ENCODE data around the gene MUC22. TPM values are rescaled to one million over a fixed set of nuclear protein-coding genes. Genes with fewer than 3 reads are reported as not detected.

MUC22 gene
- total RNA-seq, 1 experiment from 2014 or later = not detected

- BruUV-seq (replicated peaks) = no TSS peak
- Histone ChIP-seq H3K4me1 (ENCODE audit: insufficient read depth, low read length) (peaks cover 31% of the 10 kb centered on the region), H3K4me3 (ENCODE audit: low read length) (no peak overlapping the region), H2AFZ (ENCODE audit: low read length) (no peak overlapping the region), H3K9ac (ENCODE audit: low read length) (no peak overlapping the region), H4K20me1 (ENCODE audit: low read length) (no peaks in the 10 kb centered on the region), H3K9me3 (ENCODE audit: low read length) (no peaks in the 10 kb centered on the region), H3K9me2 (replicated peaks; ENCODE audit: low read length) (no peaks in the 10 kb centered on the region), H3K36me3 (ENCODE audit: low read depth, low read length) (no peaks in the 10 kb centered on the region), H3F3A (ENCODE audit: low read length, unreplicated experiment) (peaks cover 6% of the 10 kb centered on the region), H3K79me2 (ENCODE audit: low read length) (no peaks in the 10 kb centered on the region), H3K27me3 (ENCODE audit: low read length) (no peaks in the 10 kb centered on the region), H3K27ac (ENCODE audit: low read length) (no peak overlapping the region), H3K4me2 (ENCODE audit: low read length) (no peak overlapping the region)
- no peak for DNase-seq
- intact Hi-C loops (cut with micrococcal nuclease) = no loop called here
- POLR2A ChIA-PET (ENCODE audit: unreplicated experiment) = interaction anchor here (0.7 kb wide), 1 partner anchor 131 kb away, joined by 3 read pairs; no protein-coding TSS in a partner anchor
- TF ChIP-seq EZH2 (IDR thresholded peaks at IDR 0.05; ENCODE audit: low read length, unreplicated experiment) (no peak), CTCF (conservative IDR thresholded peaks at IDR 0.05; ENCODE audit: low read depth, low read length) (no peak), EZH2phosphoT487 (IDR thresholded peaks at IDR 0.05; ENCODE audit: borderline replicate concordance, low read length) (no peak)
- CTCF ChIA-PET = no interaction called here
- ATAC-seq = no peak
These were observed 43.6 kb downstream of the MUC22 start for GRCh38 chr6:31053873-31054272.

- Histone ChIP-seq H4K20me1 (ENCODE audit: low read length) (no peaks in the 10 kb centered on the region), H3F3A (ENCODE audit: low read length, unreplicated experiment) (peaks cover 6% of the 10 kb centered on the region), H3K4me3 (ENCODE audit: low read length) (no peak overlapping the region), H3K36me3 (ENCODE audit: low read depth, low read length) (no peaks in the 10 kb centered on the region), H2AFZ (ENCODE audit: low read length) (no peak overlapping the region), H3K4me1 (ENCODE audit: insufficient read depth, low read length) (peaks cover 46% of the 10 kb centered on the region), H3K4me2 (ENCODE audit: low read length) (no peak overlapping the region), H3K27ac (ENCODE audit: low read length) (no peak overlapping the region), H3K27me3 (ENCODE audit: low read length) (no peaks in the 10 kb centered on the region), H3K79me2 (ENCODE audit: low read length) (no peaks in the 10 kb centered on the region), H3K9ac (ENCODE audit: low read length) (no peak overlapping the region), H3K9me2 (replicated peaks; ENCODE audit: low read length) (no peaks in the 10 kb centered on the region), H3K9me3 (ENCODE audit: low read length) (no peaks in the 10 kb centered on the region)
- DNase-seq (no peak), ATAC-seq (no peak)
- intact Hi-C loops (cut with micrococcal nuclease) = no loop called here
- CTCF ChIA-PET = no interaction called here
- no TSS peak for BruUV-seq (replicated peaks)
- POLR2A ChIA-PET (ENCODE audit: unreplicated experiment) = no interaction called here
- no peak for TF ChIP-seq EZH2 (IDR thresholded peaks at IDR 0.05; ENCODE audit: low read length, unreplicated experiment)
- no peak for TF ChIP-seq CTCF (conservative IDR thresholded peaks at IDR 0.05; ENCODE audit: low read depth, low read length)
- no peak for TF ChIP-seq EZH2phosphoT487 (IDR thresholded peaks at IDR 0.05; ENCODE audit: borderline replicate concordance, low read length)
These were observed 45.2 kb downstream of the MUC22 start for GRCh38 chr6:31055441-31055840.

- peak overlapping the region; percentile 70 for H3K4me2 ChIP-seq (ENCODE audit: low read length)
- ChIA-PET CTCF (interaction anchor here (0.5 kb wide), 1 partner anchor 59 kb away, joined by 3 read pairs; no protein-coding TSS in a partner anchor), POLR2A (ENCODE audit: unreplicated experiment) (no interaction called here)
- peak overlapping the region; percentile 56 for H3K9ac ChIP-seq (ENCODE audit: low read length)
- H3K4me3 ChIP-seq (ENCODE audit: low read length) = peak overlapping the region; percentile 39; the same call in 1 of the 2 replicates
- peak overlapping the region; percentile 20 for H2AFZ ChIP-seq (ENCODE audit: low read length)
- intact Hi-C loops (cut with micrococcal nuclease) = loop anchor here (1.0 kb wide), 1 partner anchor 115 kb away; no protein-coding TSS in a partner anchor
- H3K36me3 ChIP-seq (ENCODE audit: low read depth, low read length) = no peaks in the 10 kb centered on the region
- H3K9me3 ChIP-seq (ENCODE audit: low read length) = no peaks in the 10 kb centered on the region
- BruUV-seq (replicated peaks) = no TSS peak
- H4K20me1 ChIP-seq (ENCODE audit: low read length) = no peaks in the 10 kb centered on the region
- TF ChIP-seq EZH2 (IDR thresholded peaks at IDR 0.05; ENCODE audit: low read length, unreplicated experiment) (no peak), EZH2phosphoT487 (IDR thresholded peaks at IDR 0.05; ENCODE audit: borderline replicate concordance, low read length) (no peak), CTCF (conservative IDR thresholded peaks at IDR 0.05; ENCODE audit: low read depth, low read length) (no peak)
- H3K27ac ChIP-seq (ENCODE audit: low read length) = peak overlapping the region; percentile 92
- no peaks in the 10 kb centered on the region for H3K27me3 ChIP-seq (ENCODE audit: low read length)
- H3K9me2 ChIP-seq (replicated peaks; ENCODE audit: low read length) = no peaks in the 10 kb centered on the region
- H3K79me2 ChIP-seq (ENCODE audit: low read length) = no peaks in the 10 kb centered on the region
- peaks cover 6% of the 10 kb centered on the region for H3F3A ChIP-seq (ENCODE audit: low read length, unreplicated experiment)
- H3K4me1 ChIP-seq (ENCODE audit: insufficient read depth, low read length) = peaks cover 48% of the 10 kb centered on the region
- DNase-seq (peak; percentile 73), ATAC-seq (peak; percentile 14)
These were observed 47.2 kb downstream of the MUC22 start for GRCh38 chr6:31057426-31058003.
